IMR-90 (cell line): ENCODE data around the gene DEK. TPM values are rescaled to one million over a fixed set of nuclear protein-coding genes. Genes with fewer than 3 reads are reported as not detected.

Source experiments
- ATAC-seq: fragments of 200-7000 bp; cut with Tn5 transposase; 2 replicates; pipeline ENCODE4 v1.9.1; 2020; ENCODE audit warnings: low read depth, mild to moderate bottlenecking, moderate library complexity
- BruUV-seq: library from RNA; stranded (reverse); fragments of 400-500 nt; replicated peaks from 2 replicates; lab custom pipeline; 2021; lab: Mats Ljungman, UMichigan
- CTCF ChIA-PET: fragments of 300-600 bp; formaldehyde crosslinking; extraction: SDS; loops from one replicate; lab custom pipeline; 2021; ENCODE audit warnings: antibody characterized with exemption; lab: Yijun Ruan, JAX
- POLR2A ChIA-PET: fragments of 300-600 bp; sonication (Branson Sonifier 250); formaldehyde crosslinking; loops from one replicate; lab custom pipeline; 2022; ENCODE audit warnings: antibody characterized with exemption; ENCODE audit not compliant: unreplicated experiment; lab: Charles Lee
- DNase-seq: peaks from one replicate; pipeline ENCODE4 v3.0.0; 2013
- H2AFZ ChIP-seq: replicated peaks from 2 replicates; pipeline ENCODE3; 2013; ENCODE audit warnings: low read length, mild to moderate bottlenecking; ENCODE audit not compliant: poor library complexity
- H2AK5ac ChIP-seq: 2 replicates; pipeline ENCODE4 v1.6.1; 2013; ENCODE audit warnings: low read depth, low read length, inconsistent platforms
- H2AK9ac ChIP-seq: replicated peaks from 2 replicates; pipeline ENCODE3; 2013; ENCODE audit warnings: mild to moderate bottlenecking, low read depth, low read length, moderate library complexity; ENCODE audit not compliant: poor library complexity
- H2BK120ac ChIP-seq: 2 replicates; pipeline ENCODE4 v1.6.1; 2013; ENCODE audit warnings: low read depth, low read length, inconsistent platforms
- H2BK15ac ChIP-seq: 3 replicates; pipeline ENCODE4 v1.6.1; 2013; ENCODE audit warnings: low read depth, low read length, inconsistent platforms
- H2BK20ac ChIP-seq: 2 replicates; pipeline ENCODE4 v1.6.1; 2013; ENCODE audit warnings: low read depth, mild to moderate bottlenecking, inconsistent platforms, low read length, moderate library complexity
- H2BK5ac ChIP-seq: 2 replicates; pipeline ENCODE4 v1.6.1; 2013; ENCODE audit warnings: mild to moderate bottlenecking, low read depth, low read length, inconsistent platforms; ENCODE audit not compliant: poor library complexity, severe bottlenecking
- H3K14ac ChIP-seq: replicated peaks from 2 replicates; pipeline ENCODE4 v1.6.1; 2013; ENCODE audit warnings: low read depth, low read length, inconsistent platforms
- H3K18ac ChIP-seq: 2 replicates; pipeline ENCODE4 v1.6.1; 2013; ENCODE audit warnings: low read depth, low read length, control low read depth
- H3K23ac ChIP-seq: 2 replicates; pipeline ENCODE4 v1.6.1; 2013; ENCODE audit warnings: low read depth, low read length, inconsistent platforms
- H3K27ac ChIP-seq: 2 replicates; pipeline ENCODE4 v1.5.1; 2013; ENCODE audit warnings: mild to moderate bottlenecking, control low read depth, low read length; ENCODE audit not compliant: insufficient read depth
- H3K27me3 ChIP-seq: 2 replicates; pipeline ENCODE4 v1.6.1; 2013; ENCODE audit warnings: low read length; ENCODE audit not compliant: control insufficient read depth, insufficient read depth
- H3K36me3 ChIP-seq: 2 replicates; pipeline ENCODE4 v1.6.1; 2013; ENCODE audit warnings: low read length, mixed read lengths; ENCODE audit not compliant: control insufficient read depth, insufficient read depth
- H3K4ac ChIP-seq: 2 replicates; pipeline ENCODE4 v1.6.1; 2013; ENCODE audit warnings: low read depth, low read length, inconsistent platforms
- H3K4me1 ChIP-seq: 2 replicates; pipeline ENCODE4 v1.6.1; 2013; ENCODE audit warnings: low read length, mixed read lengths; ENCODE audit not compliant: control insufficient read depth, insufficient read depth
- H3K4me2 ChIP-seq: 2 replicates; pipeline ENCODE4 v1.6.1; 2013; ENCODE audit warnings: low read depth, mild to moderate bottlenecking, control low read depth, low read length, moderate library complexity
- H3K4me3 ChIP-seq: 2 replicates; pipeline ENCODE4 v1.5.1; 2013; ENCODE audit warnings: low read depth, mild to moderate bottlenecking, control low read depth, low read length, moderate library complexity; ENCODE audit not compliant: insufficient read depth
- H3K56ac ChIP-seq: 2 replicates; pipeline ENCODE4 v1.6.1; 2013; ENCODE audit warnings: low read length, inconsistent platforms; ENCODE audit not compliant: insufficient read depth; ENCODE audit errors: extremely low read depth
- H3K79me1 ChIP-seq, 2 experiments: 2 replicates each; pipeline ENCODE4 v1.6.1; 2013; ENCODE audit warnings: low read length in 2 of 2, inconsistent platforms in 1 of 2, low read depth in 1 of 2
- H3K9ac ChIP-seq: 2 replicates; pipeline ENCODE4 v1.6.1; 2013; ENCODE audit warnings: low read depth, low read length, control low read depth
- H3K9me1 ChIP-seq: 2 replicates; pipeline ENCODE4 v1.6.1; 2013; ENCODE audit warnings: low read length, inconsistent platforms; ENCODE audit not compliant: insufficient read depth
- H3K9me3 ChIP-seq: 2 replicates; pipeline ENCODE4 v1.6.1; 2013; ENCODE audit warnings: low read length; ENCODE audit not compliant: control insufficient read depth, insufficient read depth
- H4K20me1 ChIP-seq: 2 replicates; pipeline ENCODE4 v1.6.1; 2013; ENCODE audit warnings: low read length, inconsistent platforms; ENCODE audit not compliant: insufficient read depth
- H4K5ac ChIP-seq: 2 replicates; pipeline ENCODE4 v1.6.1; 2013; ENCODE audit warnings: mild to moderate bottlenecking, low read depth, low read length, control low read depth
- H4K8ac ChIP-seq, 2 experiments: 2 replicates each; pipeline ENCODE4 v1.6.1; 2013; ENCODE audit warnings: low read depth in 2 of 2, low read length in 2 of 2, control low read depth in 1 of 2, inconsistent platforms in 1 of 2
- H4K91ac ChIP-seq: 2 replicates; pipeline ENCODE4 v1.6.1; 2013; ENCODE audit warnings: low read depth, low read length, inconsistent platforms; ENCODE audit not compliant: insufficient read depth
- BHLHE40 ChIP-seq: fragments of 150-350 bp; IDR thresholded peaks from 2 replicates; pipeline ENCODE4 v1.6.1; 2016; ENCODE audit warnings: mild to moderate bottlenecking, low read depth, low read length
- CHD1 ChIP-seq: IDR thresholded peaks from 2 replicates; pipeline ENCODE4 v1.6.1; 2012; ENCODE audit warnings: low read depth, low read length, improper control_type of control experiment
- WGBS, 2 experiments: methylation state at CpG; one replicate each; pipeline versions ENCODE4 v1.1.5 to v1.1.7; 2013; ENCODE audit warnings: missing lambda C conversion rate in 2 of 2; ENCODE audit not compliant: insufficient read length in 1 of 2; ENCODE audit errors: extremely low coverage in 2 of 2; 5-methylcytosine and 5-hydroxymethylcytosine counted together
- dilution Hi-C: fragments of 300-500 bp; cut with HindIII; formaldehyde crosslinking; loops from one replicate; pipeline ENCODE4 v1.14.3; 2018; ENCODE audit warnings: low sequenced_read_pairs; ENCODE audit not compliant: unreplicated experiment
- in situ Hi-C: fragments of 300-500 bp; cut with MboI; formaldehyde crosslinking; loops from 3 replicates; pipeline ENCODE4 v1.14.3; 2019; ENCODE audit warnings: low sequenced_read_pairs, inconsistent platforms, mixed read lengths
- intact Hi-C: fragments of 100-400 bp; cut with micrococcal nuclease; formaldehyde crosslinking; loops from 2 replicates; pipeline ENCODE4 v1.10.0; 2022
- polyA plus RNA-seq, 3 experiments: library from polyadenylated mRNA; depleted of rRNA; stranded (reverse); fragments of >200 nt; gene quantifications; 2 replicates each; pipeline ENCODE4 v1.2.3, GENCODE V29; 2012; ENCODE audit warnings: low replicate concordance in 1 of 3
- total RNA-seq: library from RNA; depleted of rRNA; stranded (reverse); fragments of >200 nt; gene quantifications from 2 replicates; pipeline ENCODE4 v1.2.3, GENCODE V29; 2012

Gene DEK
- total and polyA plus RNA-seq, 2 of the 4 experiments (the other 2 are of a cell fraction) = 33.5 to 37.1 TPM

DNA sequence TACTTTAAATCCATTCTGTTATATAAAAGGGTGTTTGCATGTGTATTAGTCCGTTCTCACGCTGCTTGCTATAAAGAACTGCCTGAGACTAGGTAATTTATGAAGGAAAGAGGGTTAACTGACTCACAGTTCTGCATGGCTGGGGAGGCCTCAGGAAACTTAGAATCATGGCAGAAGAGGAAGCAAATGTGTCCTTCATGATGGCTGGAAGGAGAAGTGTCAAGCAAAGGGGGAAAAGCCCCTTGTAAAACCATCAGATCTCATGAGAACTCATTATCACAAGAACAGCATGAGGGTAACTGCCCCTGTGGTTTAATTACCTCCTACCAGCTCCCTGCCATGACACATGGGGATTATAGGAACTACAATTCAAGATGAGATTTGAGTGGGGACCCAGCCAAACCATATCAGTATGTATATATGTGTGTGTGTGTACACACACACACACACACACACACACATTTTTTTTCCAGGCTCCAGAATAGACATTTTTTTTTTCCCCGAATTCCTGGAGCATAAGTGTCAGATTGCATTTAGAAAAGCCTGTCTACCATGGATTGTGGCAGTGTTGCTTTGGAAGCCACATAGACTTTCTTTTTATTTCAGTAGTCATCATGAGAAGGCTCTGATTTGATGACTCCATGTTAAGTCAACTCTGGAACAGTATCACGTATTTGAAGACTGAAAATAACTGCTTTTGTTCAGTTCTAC is 77.6 kb downstream of the DEK start:
- intact Hi-C loops (no loop called here), in situ Hi-C loops (no loop called here), dilution Hi-C loops (no loop called here)
- no peak overlapping the region for H4K8ac ChIP-seq
- no peak overlapping the region for H3K4me3 ChIP-seq
- H3K18ac ChIP-seq = no peak overlapping the region
- no peak overlapping the region for H3K9ac ChIP-seq
- no peak overlapping the region for H3K14ac ChIP-seq
- ATAC-seq = no peak
- BruUV-seq = no TSS peak
- no peak overlapping the region for H4K91ac ChIP-seq
- H4K5ac ChIP-seq = no peak overlapping the region
- H2AFZ ChIP-seq = no peak overlapping the region
- no peak overlapping the region for H2BK15ac ChIP-seq
- no peak overlapping the region for H3K27ac ChIP-seq
- ChIA-PET POLR2A (no interaction called here), CTCF (no interaction called here)
- no peak overlapping the region for H2BK20ac ChIP-seq
- no peak overlapping the region for H3K4me2 ChIP-seq
- DNase-seq = peak; percentile 15
- no peaks in the 10 kb centered on the region for H4K20me1 ChIP-seq
- H3K9me1 ChIP-seq = no peaks in the 10 kb centered on the region; the same call in 1 of the 2 replicates
- WGBS, 2 experiments = no CpG with 5 or more reads among the region's 4 CpGs
- no peaks in the 10 kb centered on the region for H3K79me1 ChIP-seq
- TF ChIP-seq BHLHE40 = no peak
- no peak for TF ChIP-seq CHD1
- H3K27me3 ChIP-seq = no peaks in the 10 kb centered on the region
- no peak overlapping the region for H2BK120ac ChIP-seq
- no peaks in the 10 kb centered on the region for H3K4me1 ChIP-seq
- peaks cover 6% of the 10 kb centered on the region; the same call in 1 of the 2 replicates for H3K36me3 ChIP-seq
- no peak overlapping the region for H3K56ac ChIP-seq
- no peak overlapping the region for H3K4ac ChIP-seq
- no peaks in the 10 kb centered on the region for H3K9me3 ChIP-seq
- no peak overlapping the region for H3K23ac ChIP-seq
- no peak overlapping the region for H2BK5ac ChIP-seq
- H2AK5ac ChIP-seq = no peak overlapping the region
- H2AK9ac ChIP-seq = no peak overlapping the region
